ENCODE data around the gene PDHX. TPM values are rescaled to one million over a fixed set of nuclear protein-coding genes. Genes with fewer than 3 reads are reported as not detected.
A peak's percentile ranks its signal among the peaks of the same experiment; 100 is the strongest.
"Not testable (repeated sequence)": the region's sequence is repeated elsewhere in the genome, so short reads cannot be mapped to it uniquely, and the experiment has no call there.

PDHX gene
- total and polyA plus RNA-seq, 5 donors: 59.5 to 89.2 (median 70.1) TPM

DNA sequence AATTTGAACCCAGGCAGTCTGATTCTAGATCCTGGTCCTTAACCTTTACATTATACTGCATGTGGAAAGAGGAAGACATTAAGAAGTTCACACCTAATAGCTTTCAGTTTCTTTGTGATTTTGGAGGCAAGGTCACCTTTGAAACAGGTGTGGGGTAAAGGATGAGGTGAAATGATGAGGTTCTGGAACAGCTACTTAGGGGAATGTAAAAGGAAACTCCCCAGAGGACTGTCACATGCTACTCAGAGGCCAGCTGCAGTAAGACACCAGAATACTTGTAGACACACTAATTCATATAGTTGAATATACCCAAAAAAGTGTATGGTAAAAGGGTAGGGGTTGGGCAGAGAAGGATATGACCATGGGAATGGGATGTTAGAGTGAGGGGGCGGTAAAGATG is 5.6 kb upstream of the PDHX start:
- ATAC-seq (no peak), DNase-seq (no peak)
- H3K27me3 ChIP-seq (ENCODE audit: control insufficient read depth, insufficient read depth): no peaks in the 10 kb centered on the region
- intact Hi-C loops (cut with DNase I): loop anchor here in 1 of 4 donors (10.0 kb wide), 1 partner anchor 404 kb away; no protein-coding TSS in a partner anchor
- WGBS: 98% methylated on average over 1 of the region's 1 CpG
- no peak overlapping the region for H3K27ac ChIP-seq (ENCODE audit: low read length)
- no peak overlapping the region for H3K4me3 ChIP-seq (ENCODE audit: low read length)
- H3K9me3 ChIP-seq (ENCODE audit: control insufficient read depth, low read length): no peaks in the 10 kb centered on the region
- H3K4me1 ChIP-seq (ENCODE audit: control insufficient read depth, insufficient read depth, low read length): no peaks in the 10 kb centered on the region

DNA sequence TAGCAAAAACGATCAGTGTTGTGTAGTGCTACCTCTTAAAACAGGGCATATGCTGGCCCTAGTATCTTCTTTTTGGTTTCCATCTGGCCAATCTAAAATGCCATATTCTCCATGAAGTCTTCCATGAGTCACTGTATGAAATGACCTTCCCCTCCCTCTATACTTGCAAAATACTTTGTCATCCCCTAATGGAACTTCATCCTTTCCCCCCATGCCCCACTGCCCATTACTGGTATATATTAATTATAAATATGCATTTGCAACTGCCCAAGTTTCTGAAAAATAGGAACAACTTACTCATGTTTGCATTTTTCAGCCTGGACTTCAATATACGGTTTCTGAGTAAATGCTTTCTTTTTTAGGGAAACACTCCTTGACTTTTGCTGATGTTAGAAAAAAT is 4.7 kb upstream of the PDHX start:
- Histone ChIP-seq H3K4me3 (ENCODE audit: low read length) (no peak overlapping the region), H3K27ac (ENCODE audit: low read length) (no peak overlapping the region), H3K27me3 (ENCODE audit: control insufficient read depth, insufficient read depth) (no peaks in the 10 kb centered on the region), H3K4me1 (ENCODE audit: control insufficient read depth, insufficient read depth, low read length) (no peaks in the 10 kb centered on the region), H3K9me3 (ENCODE audit: control insufficient read depth, low read length) (no peaks in the 10 kb centered on the region)
- no peak for ATAC-seq
- intact Hi-C loops (cut with DNase I): loop anchor here in 1 of 4 donors (10.0 kb wide), 1 partner anchor 403 kb away; no protein-coding TSS in a partner anchor
- WGBS: 79% methylated on average over 2 of the region's 2 CpGs
- no peak for DNase-seq

DNA sequence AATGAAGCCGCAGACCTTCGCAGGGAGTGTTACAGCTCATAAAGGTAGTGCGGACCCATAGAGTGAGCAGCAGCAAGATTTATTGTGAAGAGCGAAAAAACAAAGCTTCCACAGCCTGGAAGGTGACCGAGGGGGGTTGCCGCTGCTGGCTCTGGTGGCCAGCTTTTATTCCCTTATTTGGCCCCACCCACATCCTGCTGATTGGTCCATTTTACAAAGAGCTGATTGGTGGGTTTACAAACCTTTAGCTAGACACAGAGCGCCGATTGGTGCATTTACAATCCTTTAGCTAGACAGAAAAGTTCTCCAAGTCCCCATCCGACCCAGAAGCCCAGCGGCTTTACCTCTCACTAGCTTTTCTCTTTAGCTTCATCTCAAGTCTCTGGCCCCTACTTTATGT is 2.9 kb upstream of the PDHX start:
- not testable (repeated sequence) for H3K4me3 ChIP-seq (ENCODE audit: low read length); H3K4me1 ChIP-seq (ENCODE audit: control insufficient read depth, insufficient read depth, low read length); ATAC-seq; H3K27ac ChIP-seq (ENCODE audit: low read length); H3K27me3 ChIP-seq (ENCODE audit: control insufficient read depth, insufficient read depth); H3K9me3 ChIP-seq (ENCODE audit: control insufficient read depth, low read length); DNase-seq
- intact Hi-C loops (cut with DNase I): loop anchor here in 1 of 4 donors (10.0 kb wide), 1 partner anchor 401 kb away; no protein-coding TSS in a partner anchor
- WGBS: 93% methylated on average over 10 of the region's 10 CpGs

DNA sequence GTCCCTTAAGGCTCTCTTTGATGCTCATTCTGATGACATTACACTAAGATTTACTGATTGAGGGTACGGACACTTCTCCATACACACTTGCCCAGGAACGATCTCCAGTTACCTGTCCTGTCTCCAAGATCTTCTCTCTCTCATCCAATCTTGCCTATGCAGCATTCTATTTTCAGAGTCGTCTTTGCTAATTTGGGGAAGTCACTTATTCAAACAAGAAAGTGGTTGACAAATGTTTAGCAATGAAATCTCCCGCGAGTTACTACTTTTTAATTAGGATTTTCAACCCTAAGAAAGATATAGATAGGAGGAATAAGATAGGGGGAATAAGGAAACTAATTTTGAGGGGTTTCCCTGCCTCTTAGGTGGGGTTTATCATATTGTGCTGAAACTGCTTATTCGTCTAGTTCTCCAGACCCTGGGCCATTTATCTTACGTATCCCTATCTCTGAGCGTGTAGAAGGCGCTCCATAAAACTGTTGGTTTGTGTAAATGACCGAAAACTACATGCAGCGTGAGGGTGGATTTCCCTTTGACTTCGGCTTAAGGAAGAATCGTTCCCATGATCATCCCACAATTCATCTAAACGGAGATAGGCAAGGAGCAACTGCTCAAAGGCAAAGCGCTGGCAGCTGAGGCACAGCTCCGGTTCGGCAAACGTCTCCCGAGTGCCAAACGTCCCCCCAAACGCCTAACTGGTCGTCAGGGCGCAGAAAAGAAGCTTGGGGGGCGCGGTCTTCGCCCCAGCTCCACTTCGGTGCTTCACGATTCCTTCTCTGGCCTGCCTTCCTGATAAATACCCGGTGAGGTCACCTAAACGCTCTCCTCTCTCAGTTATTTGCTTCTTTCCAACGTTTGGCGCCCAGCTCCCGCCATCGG is 1.0 kb upstream of the PDHX start:
- WGBS: 8% methylated on average over 34 of the region's 34 CpGs
- Histone ChIP-seq H3K27me3 (ENCODE audit: control insufficient read depth, insufficient read depth) (no peaks in the 10 kb centered on the region), H3K9me3 (ENCODE audit: control insufficient read depth, low read length) (no peaks in the 10 kb centered on the region), H3K4me3 (ENCODE audit: low read length) (peak overlapping the region; percentile 90), H3K27ac (ENCODE audit: low read length) (peak overlapping the region; percentile 98), H3K4me1 (ENCODE audit: control insufficient read depth, insufficient read depth, low read length) (no peaks in the 10 kb centered on the region)
- intact Hi-C loops (cut with DNase I): loop anchor here in 1 of 4 donors (10.0 kb wide), 1 partner anchor 399 kb away; no protein-coding TSS in a partner anchor
- no peak for DNase-seq
- ATAC-seq: peak; percentile 5 to 12

DNA sequence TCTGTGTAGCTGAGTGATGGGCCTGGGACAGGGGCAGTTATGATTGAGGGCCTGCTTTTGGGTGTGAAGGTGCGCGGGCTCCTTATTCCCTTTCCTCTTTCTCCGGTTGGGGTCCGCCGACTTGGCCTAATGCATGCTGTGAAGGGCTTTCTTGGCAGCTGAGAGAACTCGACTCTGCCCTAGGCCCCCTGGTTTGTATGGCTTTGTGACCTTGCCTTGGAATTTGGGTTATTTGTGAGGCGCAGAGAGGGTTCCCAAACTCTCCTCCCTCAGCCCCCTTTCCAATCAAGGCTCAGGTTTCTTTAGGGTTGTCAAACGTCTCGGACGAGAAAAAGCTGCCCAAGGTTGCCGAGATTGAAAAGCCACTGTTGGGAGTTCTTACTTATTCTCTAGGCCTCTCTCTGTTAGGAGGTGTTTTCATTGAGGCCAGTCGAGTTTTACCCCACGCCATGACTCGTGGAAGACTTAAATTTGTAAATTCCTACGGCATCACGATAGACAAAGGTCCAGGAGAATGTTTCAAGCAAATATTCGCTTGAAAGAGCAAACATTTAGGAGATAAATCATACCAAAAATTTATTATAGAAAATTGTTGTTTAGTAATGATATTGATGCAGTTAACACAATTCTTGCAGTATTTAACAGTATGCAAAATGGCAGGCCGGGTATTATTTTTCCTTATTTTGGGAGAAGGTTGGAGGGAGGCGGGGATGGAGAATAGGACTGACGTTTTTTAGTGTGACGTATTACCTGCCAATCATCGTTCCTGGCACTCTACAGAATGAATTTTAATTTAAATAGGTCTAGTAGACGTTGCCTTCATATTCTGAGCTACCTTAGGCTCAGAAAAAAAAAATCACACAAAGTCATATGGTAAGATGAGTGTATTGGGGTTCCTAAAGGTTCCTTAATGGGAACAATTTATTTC is 689 bp downstream of the PDHX start:
- DNase-seq: no peak
- Histone ChIP-seq H3K27ac (ENCODE audit: low read length) (peak overlapping the region; percentile 82), H3K4me3 (ENCODE audit: low read length) (peak overlapping the region; percentile 90), H3K4me1 (ENCODE audit: control insufficient read depth, insufficient read depth, low read length) (no peaks in the 10 kb centered on the region), H3K9me3 (ENCODE audit: control insufficient read depth, low read length) (no peaks in the 10 kb centered on the region), H3K27me3 (ENCODE audit: control insufficient read depth, insufficient read depth) (no peaks in the 10 kb centered on the region)
- ATAC-seq: peak in 1 of 2 donors; percentile 44
- intact Hi-C loops (cut with DNase I): loop anchor here in 1 of 4 donors (10.0 kb wide), 1 partner anchor 398 kb away; no protein-coding TSS in a partner anchor
- whole genome bisulfite sequencing: 15% methylated on average over 23 of the region's 23 CpGs

DNA sequence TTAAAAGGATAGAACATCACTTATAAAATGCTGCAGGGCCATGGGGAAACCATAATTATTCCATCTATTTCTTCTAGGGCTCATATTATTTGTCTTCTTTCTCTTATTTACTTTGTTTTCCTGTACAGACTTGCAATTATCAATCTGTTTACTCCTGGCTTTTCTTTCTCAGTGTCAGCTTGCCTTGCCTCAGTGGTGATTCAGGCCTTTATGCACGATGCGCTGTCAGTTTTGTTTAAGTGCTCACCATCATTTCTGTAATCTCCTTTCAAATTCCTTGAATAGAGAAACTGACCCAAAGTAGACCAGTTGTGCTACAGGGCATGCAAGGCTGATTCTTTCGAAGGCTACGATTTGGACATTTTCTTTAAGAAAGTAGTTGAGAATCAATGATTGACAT is 4.7 kb downstream of the PDHX start:
- Histone ChIP-seq H3K4me1 (ENCODE audit: control insufficient read depth, insufficient read depth, low read length) (no peaks in the 10 kb centered on the region), H3K27ac (ENCODE audit: low read length) (no peak overlapping the region), H3K4me3 (ENCODE audit: low read length) (no peak overlapping the region), H3K9me3 (ENCODE audit: control insufficient read depth, low read length) (no peaks in the 10 kb centered on the region), H3K27me3 (ENCODE audit: control insufficient read depth, insufficient read depth) (no peaks in the 10 kb centered on the region)
- 92% methylated on average over 4 of the region's 4 CpGs for whole genome bisulfite sequencing
- intact Hi-C loops (cut with DNase I): loop anchor here in 1 of 4 donors (10.0 kb wide), 1 partner anchor 564 kb away; no protein-coding TSS in a partner anchor
- DNase-seq: no peak
- ATAC-seq: no peak

DNA sequence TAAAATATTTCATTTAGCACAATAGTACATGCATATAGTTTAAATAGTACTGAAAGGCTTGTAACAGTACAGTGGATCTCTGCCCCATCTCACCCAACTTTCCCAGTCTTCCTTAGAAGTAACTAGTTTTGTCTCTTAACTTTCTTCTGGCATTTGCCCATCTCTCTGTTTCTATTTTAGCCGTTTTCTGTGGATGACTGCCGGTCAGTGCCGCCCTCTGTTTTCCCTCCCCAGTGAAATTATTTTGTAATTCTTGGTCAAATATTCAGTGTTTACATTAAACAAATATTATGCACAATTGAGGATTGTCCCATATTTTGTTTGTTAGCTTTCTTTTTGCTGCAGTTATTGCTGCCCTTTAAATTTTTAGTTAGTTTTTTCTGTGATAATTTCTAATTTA is 8.3 kb downstream of the PDHX start:
- H3K27ac ChIP-seq (ENCODE audit: low read length): no peak overlapping the region
- no peak overlapping the region for H3K4me3 ChIP-seq (ENCODE audit: low read length)
- H3K27me3 ChIP-seq (ENCODE audit: control insufficient read depth, insufficient read depth): no peaks in the 10 kb centered on the region
- intact Hi-C loops (cut with DNase I): loop anchor here in 3 of 4 donors (5.0 to 10.0 kb wide), 4 partner anchors 313 to 563 kb away; no protein-coding TSS in a partner anchor
- ATAC-seq (no peak), DNase-seq (no peak)
- H3K9me3 ChIP-seq (ENCODE audit: control insufficient read depth, low read length): no peaks in the 10 kb centered on the region
- 34% methylated on average over 3 of the region's 3 CpGs for WGBS
- H3K4me1 ChIP-seq (ENCODE audit: control insufficient read depth, insufficient read depth, low read length): peaks cover 2% of the 10 kb centered on the region

DNA sequence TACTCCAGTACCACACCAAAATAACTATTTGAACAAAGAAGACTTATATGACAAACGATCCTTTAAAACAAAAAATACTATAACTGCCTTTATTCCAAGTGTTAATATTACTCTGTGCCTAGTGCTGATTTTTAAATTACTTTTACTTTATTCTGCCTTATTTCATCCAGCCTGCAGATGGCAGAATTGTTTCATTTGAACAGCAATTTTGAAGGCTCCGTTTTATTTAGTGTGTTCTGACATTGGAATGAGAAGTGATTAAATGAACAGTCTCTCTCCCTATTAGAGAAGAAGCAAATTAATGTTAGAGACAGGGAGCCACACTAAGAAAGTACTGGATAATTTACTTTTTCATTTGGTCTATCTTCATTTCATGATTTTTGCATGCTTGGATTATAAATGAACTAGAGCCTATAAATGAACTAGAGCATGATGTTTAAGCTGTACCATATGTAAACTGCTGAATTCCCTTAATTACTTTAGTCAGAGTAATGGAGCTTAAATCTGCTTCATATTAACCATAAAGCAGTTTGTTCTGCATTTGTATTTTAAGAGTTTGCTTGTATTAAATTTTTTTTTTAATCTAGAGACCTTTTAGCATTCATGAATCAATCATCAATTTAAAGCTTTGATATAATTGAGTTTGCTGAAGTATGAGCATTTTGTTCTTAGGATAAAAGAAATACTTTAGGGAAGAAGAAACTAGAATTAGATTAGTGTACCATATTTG is 9.8 kb downstream of the PDHX start:
- DNase-seq: no peak
- no peaks in the 10 kb centered on the region for H3K27me3 ChIP-seq (ENCODE audit: control insufficient read depth, insufficient read depth)
- H3K9me3 ChIP-seq (ENCODE audit: control insufficient read depth, low read length): no peaks in the 10 kb centered on the region
- ATAC-seq: peak; percentile 34 to 60
- 6% methylated on average over 2 of the region's 2 CpGs for WGBS
- intact Hi-C loops (cut with DNase I): loop anchor here in 3 of 4 donors (5.0 to 10.0 kb wide), 4 partner anchors 311 to 561 kb away; no protein-coding TSS in a partner anchor
- H3K4me1 ChIP-seq (ENCODE audit: control insufficient read depth, insufficient read depth, low read length): peaks cover 5% of the 10 kb centered on the region
- H3K27ac ChIP-seq (ENCODE audit: low read length): no peak overlapping the region
- H3K4me3 ChIP-seq (ENCODE audit: low read length): no peak overlapping the region

DNA sequence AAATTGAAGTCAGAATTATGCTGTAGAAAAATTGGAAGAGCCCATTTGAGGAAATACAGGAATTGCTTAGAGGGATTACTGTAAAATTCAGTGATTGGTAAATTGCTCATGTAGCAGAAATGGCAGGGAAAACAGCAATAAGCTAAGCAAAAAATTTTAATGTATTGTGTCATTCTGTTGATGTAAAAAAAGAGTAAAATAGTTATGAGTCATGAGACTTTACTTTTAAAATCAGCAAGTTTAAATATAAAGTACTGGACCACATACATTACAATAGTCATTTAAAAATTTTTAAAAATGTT is 10.4 kb downstream of the PDHX start:
- Histone ChIP-seq H3K4me1 (ENCODE audit: control insufficient read depth, insufficient read depth, low read length) (peaks cover 5% of the 10 kb centered on the region), H3K27me3 (ENCODE audit: control insufficient read depth, insufficient read depth) (no peaks in the 10 kb centered on the region), H3K4me3 (ENCODE audit: low read length) (no peak overlapping the region), H3K27ac (ENCODE audit: low read length) (no peak overlapping the region), H3K9me3 (ENCODE audit: control insufficient read depth, low read length) (no peaks in the 10 kb centered on the region)
- intact Hi-C loops (cut with DNase I): loop anchor here in 3 of 4 donors (5.0 to 10.0 kb wide), 4 partner anchors 311 to 561 kb away; no protein-coding TSS in a partner anchor
- ATAC-seq (no peak), DNase-seq (no peak)

DNA sequence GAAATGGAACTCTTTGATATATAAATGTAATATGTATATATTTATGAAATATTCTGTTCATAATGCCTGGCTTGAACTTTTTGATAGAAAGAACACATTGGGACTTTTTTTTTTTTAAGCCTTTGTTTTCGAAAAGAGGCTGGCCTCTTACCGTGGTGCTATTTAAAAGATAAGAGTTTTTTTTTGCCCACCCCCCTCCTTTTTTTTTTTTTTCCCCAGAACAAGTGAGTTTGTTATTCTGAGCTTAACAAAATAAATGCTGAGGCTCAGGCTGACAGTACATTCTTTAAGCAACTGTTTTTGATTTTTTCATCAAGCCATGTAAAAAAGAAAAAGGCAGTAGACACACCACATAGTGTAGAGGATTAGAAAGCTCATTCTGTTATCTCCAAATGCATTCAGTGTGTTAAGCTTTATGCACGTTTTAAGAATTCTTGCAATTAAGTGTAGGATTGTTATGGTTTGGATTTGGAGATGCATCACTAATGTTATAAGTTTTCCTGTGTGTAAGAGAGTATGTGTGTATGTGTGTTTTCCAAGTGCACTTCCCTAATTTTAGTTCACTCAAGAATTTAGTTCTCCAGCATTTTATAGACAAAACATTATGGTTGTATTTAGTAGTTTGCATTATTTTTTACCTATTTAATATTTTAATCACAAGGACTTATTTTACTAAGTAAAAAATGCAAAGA is 12.0 kb downstream of the PDHX start:
- intact Hi-C loops (cut with DNase I): loop anchor here in 3 of 4 donors (5.0 to 10.0 kb wide), 4 partner anchors 309 to 559 kb away; no protein-coding TSS in a partner anchor
- Histone ChIP-seq H3K9me3 (ENCODE audit: control insufficient read depth, low read length) (no peaks in the 10 kb centered on the region), H3K4me1 (ENCODE audit: control insufficient read depth, insufficient read depth, low read length) (peaks cover 5% of the 10 kb centered on the region), H3K4me3 (ENCODE audit: low read length) (no peak overlapping the region), H3K27me3 (ENCODE audit: control insufficient read depth, insufficient read depth) (no peaks in the 10 kb centered on the region), H3K27ac (ENCODE audit: low read length) (no peak overlapping the region)
- no peak for DNase-seq
- ATAC-seq: no peak
- WGBS: 49% methylated on average over 3 of the region's 3 CpGs
